ENCODE data around the gene LMF1.

DNA sequence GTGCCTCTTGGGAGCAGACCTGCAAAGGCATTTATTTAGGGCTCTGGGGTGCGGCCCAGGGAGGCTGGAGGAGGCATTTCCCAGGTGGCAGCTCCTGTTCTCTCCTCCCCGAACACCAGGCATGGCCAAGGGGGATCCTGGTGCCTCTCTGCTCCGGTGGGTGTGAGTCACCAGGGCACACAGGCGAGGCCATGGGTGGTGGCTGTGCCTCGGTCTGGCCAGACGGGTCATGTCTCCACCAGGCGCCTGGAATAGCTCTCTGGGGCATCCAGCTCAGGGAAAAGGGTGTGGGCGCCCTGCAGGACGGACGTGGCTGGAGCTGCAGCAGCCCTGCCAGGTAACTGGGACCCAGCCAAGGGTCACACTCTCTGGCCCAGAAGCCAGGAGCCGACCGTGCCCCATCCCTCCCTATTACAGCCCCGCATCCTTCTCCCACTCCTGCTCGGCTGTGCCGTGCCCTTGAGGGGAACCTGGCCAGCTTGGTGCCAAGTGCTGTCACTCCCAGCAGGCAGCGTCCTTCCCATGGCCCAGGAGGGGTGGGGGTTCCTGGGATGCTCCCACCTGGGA is 36.6 kb upstream of the LMF1 start:
- TF ChIP-seq, protein P1, sequence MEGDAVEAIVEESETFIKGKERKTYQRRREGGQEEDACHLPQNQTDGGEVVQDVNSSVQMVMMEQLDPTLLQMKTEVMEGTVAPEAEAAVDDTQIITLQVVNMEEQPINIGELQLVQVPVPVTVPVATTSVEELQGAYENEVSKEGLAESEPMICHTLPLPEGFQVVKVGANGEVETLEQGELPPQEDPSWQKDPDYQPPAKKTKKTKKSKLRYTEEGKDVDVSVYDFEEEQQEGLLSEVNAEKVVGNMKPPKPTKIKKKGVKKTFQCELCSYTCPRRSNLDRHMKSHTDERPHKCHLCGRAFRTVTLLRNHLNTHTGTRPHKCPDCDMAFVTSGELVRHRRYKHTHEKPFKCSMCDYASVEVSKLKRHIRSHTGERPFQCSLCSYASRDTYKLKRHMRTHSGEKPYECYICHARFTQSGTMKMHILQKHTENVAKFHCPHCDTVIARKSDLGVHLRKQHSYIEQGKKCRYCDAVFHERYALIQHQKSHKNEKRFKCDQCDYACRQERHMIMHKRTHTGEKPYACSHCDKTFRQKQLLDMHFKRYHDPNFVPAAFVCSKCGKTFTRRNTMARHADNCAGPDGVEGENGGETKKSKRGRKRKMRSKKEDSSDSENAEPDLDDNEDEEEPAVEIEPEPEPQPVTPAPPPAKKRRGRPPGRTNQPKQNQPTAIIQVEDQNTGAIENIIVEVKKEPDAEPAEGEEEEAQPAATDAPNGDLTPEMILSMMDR (IDR thresholded peaks at IDR 0.05; ENCODE audit: insufficient read depth, low read length, poor library complexity, severe bottlenecking): no peak
- TF ChIP-seq EZH2phosphoT487 (conservative IDR thresholded peaks at IDR 0.05; ENCODE audit: low read length): no peak

All from SU-DHL-6 (cell line).